Middle frontal gyrus (tissue), 1 donor: Measurements from ENCODE around the gene PGAP6.
"Not testable (repeated sequence)": the region's sequence is repeated elsewhere in the genome, so short reads cannot be mapped to it uniquely, and the experiment has no call there.

Experiments used
- DNase-seq: peaks from one replicate; pipeline ENCODE4 v3.0.0-alpha.2; 2015; ENCODE audit warnings: low spot score; ENCODE audit errors: extremely low spot score

Gene PGAP6

DNA sequence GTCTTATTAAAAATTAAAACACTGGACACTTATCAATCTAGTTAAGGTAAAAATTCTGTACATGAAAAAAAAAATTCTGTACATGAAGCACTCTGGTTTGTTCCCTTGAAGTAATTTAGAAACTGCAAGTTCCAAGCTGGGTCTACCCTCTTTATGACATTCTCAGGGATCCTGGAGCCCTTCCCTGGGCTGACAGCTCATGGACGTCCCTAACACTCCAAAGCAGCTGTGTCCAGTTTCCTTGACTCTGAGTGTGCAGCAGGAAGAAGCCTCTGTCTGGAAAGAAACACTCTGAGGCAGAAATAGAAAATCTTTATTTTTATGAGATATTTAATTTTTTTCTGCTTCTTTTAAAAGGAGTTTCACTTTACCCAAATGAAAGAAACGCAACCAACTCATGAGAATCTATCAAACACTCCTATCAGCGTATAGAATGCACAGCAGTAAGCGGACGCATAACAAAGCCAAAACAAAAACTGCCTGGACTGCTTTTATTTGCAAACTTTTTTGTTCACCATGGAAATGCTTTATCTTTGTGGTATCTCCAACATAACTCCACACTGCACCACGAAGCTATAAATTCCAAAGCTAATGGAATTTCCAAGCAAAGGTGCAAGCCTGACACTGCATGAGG lies 50.5 kb downstream of the PGAP6 start:
- DNase-seq, result not testable (repeated sequence)

DNA sequence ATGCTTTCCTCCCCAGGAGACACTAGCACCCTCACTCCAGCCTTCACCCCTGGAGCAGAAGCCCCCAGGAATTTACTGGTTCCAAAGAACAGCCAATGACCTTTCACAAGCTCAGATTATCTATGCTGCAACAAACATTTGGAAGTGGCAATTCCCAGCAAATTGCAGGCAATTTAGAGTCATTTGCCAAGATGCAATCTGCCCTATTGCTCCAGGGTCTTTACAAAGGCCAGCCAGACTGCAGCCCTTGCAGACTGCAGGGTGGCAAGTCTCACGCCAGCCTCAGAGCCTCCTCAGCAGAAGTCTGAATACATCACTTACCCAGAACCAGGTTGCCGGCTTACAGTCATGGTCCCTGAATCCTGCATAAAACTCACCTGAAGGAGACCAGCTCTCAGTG lies 51.0 kb downstream of the PGAP6 start:
- DNase-seq, result no peak

DNA sequence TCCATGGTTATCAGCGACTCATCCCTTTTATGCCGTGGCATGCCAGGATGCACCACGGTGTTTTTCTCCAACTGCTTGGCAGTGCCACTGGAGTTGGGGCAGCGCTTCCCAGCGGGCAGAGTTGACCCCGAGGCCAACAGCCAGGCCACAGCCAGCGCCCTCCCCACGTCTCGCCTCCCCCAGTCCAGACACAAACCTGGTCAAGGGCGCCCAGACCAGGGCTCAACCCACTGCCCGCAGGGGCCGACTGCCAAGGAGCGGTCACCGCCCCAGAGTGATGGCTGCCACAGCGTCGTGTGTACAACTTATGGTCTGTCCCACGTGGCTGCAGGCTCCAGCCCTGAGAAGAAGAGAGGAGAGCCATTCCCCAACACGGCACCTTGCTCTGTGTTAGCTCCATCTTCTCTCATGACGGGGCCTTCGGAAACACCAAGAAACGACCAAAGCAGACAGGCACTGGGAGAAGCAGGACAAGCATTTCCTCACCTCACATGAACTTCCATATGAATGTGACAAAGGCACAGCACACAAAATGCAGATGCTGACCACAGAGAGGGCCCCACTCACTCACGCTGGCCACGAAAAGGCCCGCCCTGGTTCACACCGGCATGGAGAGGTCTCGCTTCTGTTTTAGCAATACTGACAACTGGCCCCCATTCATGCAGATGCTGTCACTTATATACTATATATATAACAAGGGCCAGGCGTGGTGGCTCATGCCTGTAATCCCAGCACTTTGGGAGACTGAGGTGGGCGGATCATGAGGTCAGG lies 56.2 kb downstream of the PGAP6 start:
- DNase-seq, result no peak

DNA sequence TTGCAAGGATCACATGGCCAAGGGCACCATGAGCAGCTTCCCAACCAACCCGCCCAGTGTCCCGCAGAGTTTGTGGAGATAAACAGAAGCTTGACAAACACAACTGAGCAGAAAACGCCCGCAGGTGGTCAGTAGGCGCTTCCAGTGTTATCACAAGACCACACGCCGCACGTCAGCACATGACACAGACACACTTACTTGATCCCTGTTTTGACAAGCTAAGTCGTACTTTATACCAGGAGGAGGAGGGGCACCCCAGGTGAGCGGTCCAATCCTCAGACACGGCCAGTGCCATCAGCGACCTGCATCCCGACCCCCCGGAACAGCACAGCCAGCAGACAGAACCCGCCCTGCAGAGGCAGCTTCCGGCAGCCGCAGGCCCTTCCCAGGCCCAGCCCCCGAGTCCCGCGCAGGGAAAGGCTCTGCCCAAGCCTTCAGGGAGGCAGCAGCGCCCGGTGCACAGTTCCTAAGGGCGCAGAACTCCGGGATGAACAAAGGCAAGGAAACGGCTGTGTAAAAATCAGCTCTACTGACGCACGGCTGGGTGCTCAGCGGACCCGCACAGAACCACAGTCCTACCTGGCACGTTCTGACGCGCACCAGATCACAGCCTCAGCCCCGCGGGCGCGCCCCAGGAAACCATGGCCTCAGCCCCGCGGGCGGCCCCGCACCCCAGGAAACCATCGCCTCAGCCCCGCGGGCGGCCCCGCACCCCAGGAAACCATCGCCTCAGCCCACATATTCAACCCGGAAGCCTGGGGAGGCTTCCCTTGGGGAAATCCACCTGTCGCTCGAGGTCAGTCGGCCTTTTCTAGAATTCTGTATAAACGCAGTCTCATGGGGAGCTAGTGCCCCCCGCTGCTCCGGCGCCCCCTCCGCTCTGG lies 57.1 kb downstream of the PGAP6 start:
- no peak for DNase-seq

DNA sequence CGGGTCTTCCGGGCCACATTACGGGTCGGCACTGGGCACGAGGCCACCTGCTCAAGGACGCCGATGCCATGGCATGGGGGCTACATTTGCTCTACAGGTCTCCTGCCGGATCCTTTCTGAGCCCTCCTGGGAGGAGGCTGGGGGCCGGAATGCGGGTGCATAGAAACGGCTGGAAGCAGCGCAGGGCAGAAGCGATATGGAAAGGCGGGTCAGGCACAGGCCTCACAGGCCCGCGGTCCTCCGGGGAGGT lies 57.7 kb downstream of the PGAP6 start:
- DNase-seq, result no peak

DNA sequence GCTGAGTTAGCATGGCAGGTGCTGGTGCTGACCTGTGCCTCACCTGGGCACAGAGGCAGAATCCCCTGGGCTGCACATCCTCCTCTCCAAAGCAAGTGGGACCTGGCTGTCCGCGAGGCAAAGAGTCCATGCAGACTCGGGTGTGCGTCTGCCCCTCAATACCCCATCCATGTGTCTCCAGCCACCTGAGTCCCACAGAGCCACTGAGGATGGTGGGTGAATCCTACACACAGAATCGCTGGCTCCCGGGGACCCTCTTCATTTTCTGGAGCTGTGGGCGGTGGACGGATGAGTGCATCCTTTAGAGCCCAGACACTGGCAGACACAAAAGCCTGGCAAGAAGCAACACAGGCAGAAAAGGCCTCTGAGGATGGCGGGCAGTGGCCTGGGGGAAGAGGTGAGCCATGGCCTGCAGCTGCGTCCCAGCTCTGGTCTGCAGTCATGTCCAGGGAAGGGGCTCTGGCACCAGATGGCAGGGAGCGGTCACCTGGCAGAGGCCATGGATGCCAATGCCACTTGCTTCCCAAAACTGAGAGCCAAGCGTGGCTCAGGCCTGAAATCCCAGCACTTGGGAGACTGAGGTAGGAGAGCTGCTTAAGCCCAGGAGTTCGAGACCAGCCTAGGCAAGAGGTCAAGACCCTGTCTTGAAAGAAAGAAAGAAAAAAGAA lies 59.2 kb downstream of the PGAP6 start:
- DNase-seq, result no peak

DNA sequence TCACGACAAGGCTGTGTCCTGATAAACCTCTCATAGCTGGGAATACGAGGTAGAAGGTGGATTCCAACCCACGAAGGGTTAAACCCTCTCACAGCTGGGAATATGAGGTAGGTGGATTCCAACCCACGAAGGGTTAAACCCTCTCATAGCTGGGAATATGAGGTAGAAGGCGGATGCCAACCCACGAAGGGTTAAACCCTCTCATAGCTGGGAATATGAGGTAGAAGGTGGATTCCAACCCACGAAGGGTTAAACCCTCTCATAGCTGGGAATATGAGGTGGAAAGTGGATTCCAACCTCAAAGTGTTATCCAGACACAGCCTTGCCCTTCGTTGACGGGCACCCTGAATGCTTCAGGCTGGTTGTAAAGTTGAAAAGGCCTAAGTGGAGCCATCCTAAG lies 60.2 kb downstream of the PGAP6 start:
- DNase-seq, result no peak
